ENCODE data around the gene PPFIA2.

DNA sequence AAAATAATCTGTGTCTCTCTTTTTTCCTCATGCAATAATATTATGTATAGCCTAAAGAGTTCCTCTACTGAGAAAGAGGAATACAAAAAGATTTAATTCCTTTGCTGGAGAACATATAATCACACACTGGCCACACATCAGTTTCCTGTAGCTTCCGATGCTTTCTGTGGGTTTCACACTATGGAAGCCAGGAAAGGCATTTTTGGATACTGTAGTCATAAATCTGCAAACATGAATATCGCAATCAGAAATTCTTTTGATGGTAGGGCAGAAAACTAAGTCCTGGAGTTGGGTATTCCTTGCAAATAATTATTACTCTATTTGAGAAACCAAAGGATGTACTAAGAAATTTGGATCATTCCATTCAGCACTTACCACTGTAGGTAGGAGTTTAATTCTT is 421.3 kb downstream of the PPFIA2 start:
- TF ChIP-seq, protein P1, sequence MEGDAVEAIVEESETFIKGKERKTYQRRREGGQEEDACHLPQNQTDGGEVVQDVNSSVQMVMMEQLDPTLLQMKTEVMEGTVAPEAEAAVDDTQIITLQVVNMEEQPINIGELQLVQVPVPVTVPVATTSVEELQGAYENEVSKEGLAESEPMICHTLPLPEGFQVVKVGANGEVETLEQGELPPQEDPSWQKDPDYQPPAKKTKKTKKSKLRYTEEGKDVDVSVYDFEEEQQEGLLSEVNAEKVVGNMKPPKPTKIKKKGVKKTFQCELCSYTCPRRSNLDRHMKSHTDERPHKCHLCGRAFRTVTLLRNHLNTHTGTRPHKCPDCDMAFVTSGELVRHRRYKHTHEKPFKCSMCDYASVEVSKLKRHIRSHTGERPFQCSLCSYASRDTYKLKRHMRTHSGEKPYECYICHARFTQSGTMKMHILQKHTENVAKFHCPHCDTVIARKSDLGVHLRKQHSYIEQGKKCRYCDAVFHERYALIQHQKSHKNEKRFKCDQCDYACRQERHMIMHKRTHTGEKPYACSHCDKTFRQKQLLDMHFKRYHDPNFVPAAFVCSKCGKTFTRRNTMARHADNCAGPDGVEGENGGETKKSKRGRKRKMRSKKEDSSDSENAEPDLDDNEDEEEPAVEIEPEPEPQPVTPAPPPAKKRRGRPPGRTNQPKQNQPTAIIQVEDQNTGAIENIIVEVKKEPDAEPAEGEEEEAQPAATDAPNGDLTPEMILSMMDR (conservative IDR thresholded peaks at IDR 0.05) = no peak
- no peak for TF ChIP-seq EZH2 (IDR thresholded peaks at IDR 0.05; ENCODE audit: low read depth)

Data from PC-9 (cell line).